ENCODE measurements around the gene RCAN2.

DNA sequence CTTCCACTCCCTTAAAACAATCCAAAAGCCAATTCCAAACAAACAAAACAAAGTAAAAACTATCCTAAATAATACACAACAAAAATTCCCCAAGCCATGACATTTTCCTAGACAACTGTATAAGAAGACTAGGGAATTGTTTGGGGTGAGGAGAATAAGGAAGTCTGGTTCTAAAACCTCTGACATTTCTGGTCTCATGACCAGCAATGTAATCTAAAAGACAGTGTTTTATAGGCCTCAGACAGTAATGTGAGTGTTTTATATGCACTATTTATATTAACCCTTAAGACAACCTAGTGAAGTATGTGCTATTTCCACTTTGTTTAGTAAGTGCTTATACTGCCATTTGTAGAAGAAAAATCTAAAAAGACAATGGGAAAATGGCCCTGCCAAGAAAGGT, 13.0 kb upstream of the RCAN2 start:
- no peak for TF ChIP-seq POLR2A (IDR thresholded peaks at IDR 0.05)
- TF ChIP-seq, protein P1, sequence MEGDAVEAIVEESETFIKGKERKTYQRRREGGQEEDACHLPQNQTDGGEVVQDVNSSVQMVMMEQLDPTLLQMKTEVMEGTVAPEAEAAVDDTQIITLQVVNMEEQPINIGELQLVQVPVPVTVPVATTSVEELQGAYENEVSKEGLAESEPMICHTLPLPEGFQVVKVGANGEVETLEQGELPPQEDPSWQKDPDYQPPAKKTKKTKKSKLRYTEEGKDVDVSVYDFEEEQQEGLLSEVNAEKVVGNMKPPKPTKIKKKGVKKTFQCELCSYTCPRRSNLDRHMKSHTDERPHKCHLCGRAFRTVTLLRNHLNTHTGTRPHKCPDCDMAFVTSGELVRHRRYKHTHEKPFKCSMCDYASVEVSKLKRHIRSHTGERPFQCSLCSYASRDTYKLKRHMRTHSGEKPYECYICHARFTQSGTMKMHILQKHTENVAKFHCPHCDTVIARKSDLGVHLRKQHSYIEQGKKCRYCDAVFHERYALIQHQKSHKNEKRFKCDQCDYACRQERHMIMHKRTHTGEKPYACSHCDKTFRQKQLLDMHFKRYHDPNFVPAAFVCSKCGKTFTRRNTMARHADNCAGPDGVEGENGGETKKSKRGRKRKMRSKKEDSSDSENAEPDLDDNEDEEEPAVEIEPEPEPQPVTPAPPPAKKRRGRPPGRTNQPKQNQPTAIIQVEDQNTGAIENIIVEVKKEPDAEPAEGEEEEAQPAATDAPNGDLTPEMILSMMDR (IDR thresholded peaks at IDR 0.05), result no peak
